ENCODE data around the gene PCNX4.
"Not testable (repeated sequence)": the region's sequence is repeated elsewhere in the genome, so short reads cannot be mapped to it uniquely, and the experiment has no call there.

PCNX4 gene

DNA sequence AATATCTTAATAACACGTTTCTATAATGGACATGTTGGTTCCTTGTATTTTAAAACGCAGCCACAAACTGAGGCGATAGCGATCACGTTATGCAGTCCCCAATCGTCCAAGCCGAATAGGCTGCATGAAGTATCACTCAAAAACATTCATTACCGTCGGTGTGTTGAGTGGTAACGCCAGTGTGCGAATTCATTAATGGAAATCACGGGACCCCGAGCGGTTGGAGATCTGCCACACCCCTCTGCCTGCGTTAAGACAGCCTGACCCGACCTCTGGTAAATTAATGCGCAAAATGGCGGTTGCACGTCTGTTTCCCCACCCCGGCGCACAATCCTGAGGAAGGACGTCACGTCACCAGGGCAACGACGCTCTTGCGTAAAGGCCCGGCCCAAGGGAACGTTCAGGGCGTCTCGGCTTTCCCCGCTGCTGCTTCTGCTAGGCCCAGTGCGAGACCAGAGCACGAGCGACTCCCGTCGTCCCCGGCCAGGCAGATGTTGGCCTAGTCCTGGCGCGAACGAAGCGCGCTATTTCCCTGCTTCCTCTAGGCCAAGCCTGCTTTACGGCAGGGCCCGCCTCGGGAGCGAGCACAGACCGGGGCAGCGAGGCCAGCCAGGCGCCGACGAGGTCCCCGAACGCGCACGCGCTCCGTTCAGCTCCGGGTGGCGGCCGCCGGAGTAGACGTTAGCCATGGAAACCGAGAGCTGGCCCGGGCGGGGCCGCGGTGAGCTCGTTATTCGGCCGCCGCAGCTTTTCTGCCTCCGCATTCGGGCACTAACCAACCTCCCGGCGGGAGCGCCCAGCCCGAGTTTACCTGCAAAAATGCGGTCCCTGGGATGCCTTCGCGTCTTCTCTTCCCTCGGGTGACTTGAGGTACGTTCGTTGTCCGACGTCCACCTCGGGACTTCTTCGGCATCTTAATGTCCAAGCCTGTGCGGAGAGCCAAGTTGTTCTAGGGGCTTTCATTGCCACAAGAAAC, at the start of gene PCNX4:
Gene PCNX4, plus strand, starts transcription at position 374 of the 976 bp plus-strand sequence. CDS start 15,716 bp downstream, outside the sequence.
- peak; percentile 91 for DNase-seq (ENCODE audit: low spot score)
- in situ Hi-C loops (cut with MboI; ENCODE audit: low sequenced_read_pairs, unreplicated experiment) = no loop called here
- TF ChIP-seq, protein P1, sequence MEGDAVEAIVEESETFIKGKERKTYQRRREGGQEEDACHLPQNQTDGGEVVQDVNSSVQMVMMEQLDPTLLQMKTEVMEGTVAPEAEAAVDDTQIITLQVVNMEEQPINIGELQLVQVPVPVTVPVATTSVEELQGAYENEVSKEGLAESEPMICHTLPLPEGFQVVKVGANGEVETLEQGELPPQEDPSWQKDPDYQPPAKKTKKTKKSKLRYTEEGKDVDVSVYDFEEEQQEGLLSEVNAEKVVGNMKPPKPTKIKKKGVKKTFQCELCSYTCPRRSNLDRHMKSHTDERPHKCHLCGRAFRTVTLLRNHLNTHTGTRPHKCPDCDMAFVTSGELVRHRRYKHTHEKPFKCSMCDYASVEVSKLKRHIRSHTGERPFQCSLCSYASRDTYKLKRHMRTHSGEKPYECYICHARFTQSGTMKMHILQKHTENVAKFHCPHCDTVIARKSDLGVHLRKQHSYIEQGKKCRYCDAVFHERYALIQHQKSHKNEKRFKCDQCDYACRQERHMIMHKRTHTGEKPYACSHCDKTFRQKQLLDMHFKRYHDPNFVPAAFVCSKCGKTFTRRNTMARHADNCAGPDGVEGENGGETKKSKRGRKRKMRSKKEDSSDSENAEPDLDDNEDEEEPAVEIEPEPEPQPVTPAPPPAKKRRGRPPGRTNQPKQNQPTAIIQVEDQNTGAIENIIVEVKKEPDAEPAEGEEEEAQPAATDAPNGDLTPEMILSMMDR (IDR thresholded peaks at IDR 0.05; ENCODE audit: borderline replicate concordance, control extremely low read depth, extremely low read depth, insufficient read depth, missing control alignments) = no peak

DNA sequence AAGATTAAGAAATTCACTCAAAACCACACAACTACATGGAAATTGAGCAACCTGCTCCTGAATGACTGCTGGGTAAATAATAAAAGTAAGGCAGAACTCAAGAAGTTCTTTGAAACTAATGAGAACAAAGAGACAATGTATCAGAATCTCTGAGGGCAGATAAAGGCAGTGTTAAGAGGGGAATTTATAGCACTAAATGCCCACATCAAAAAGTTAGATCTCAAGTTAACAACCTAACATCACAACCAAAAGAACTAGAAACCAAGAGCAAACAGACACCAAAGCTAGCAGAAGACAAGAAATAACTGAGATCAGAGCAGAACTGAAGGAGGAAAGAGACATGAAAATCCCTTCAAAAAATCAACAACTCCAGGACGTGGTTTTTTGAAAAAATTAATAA, 43.7 kb upstream of the PCNX4 start:
- DNase-seq (ENCODE audit: low spot score); in situ Hi-C loops (cut with MboI; ENCODE audit: low sequenced_read_pairs, unreplicated experiment): not testable (repeated sequence)

- in situ Hi-C loops (cut with MboI; ENCODE audit: low sequenced_read_pairs, unreplicated experiment) = loop anchor here (25.0 kb wide), 2 partner anchors 286 to 511 kb away; no protein-coding TSS in a partner anchor
- DNase-seq (ENCODE audit: low spot score) = no peak
- TF ChIP-seq, protein P1 (IDR thresholded peaks at IDR 0.05; ENCODE audit: borderline replicate concordance, control extremely low read depth, extremely low read depth, insufficient read depth, missing control alignments) = no peak
These were observed 40.0 kb upstream of the PCNX4 start for GRCh38 chr14:60051721-60052221.

DNA sequence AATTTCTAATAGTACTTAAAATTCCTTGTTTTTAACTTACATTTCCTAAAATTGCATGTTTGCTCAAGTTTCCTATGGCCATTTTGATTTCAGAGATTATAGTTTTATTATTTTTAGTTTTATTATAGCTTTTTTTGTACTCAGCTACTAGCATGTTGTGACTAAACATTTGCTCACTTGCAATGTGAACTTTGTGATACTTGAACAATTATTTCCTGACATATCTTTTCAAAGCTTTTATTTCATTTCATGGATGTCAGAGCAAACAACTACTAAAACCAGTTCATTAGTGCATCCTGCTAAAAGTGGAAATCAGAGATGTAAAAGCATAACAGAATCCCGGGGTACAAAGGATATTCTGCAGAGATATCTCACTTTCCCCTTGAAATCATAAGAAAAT, 33.6 kb upstream of the PCNX4 start:
- TF ChIP-seq, protein P1 (IDR thresholded peaks at IDR 0.05; ENCODE audit: borderline replicate concordance, control extremely low read depth, extremely low read depth, insufficient read depth, missing control alignments) = no peak
- no peak for DNase-seq (ENCODE audit: low spot score)
- in situ Hi-C loops (cut with MboI; ENCODE audit: low sequenced_read_pairs, unreplicated experiment) = loop anchor here (25.0 kb wide), 2 partner anchors 279 to 504 kb away; no protein-coding TSS in a partner anchor

GRCh38 chr14:60061371-60061770, 30.4 kb upstream of the PCNX4 start:
- TF ChIP-seq, protein P1 (IDR thresholded peaks at IDR 0.05; ENCODE audit: borderline replicate concordance, control extremely low read depth, extremely low read depth, insufficient read depth, missing control alignments) = no peak
- in situ Hi-C loops (cut with MboI; ENCODE audit: low sequenced_read_pairs, unreplicated experiment) = loop anchor here (10.0 to 25.0 kb wide), 3 partner anchors 123 to 501 kb away; no protein-coding TSS in a partner anchor
- no peak for DNase-seq (ENCODE audit: low spot score)

DNA sequence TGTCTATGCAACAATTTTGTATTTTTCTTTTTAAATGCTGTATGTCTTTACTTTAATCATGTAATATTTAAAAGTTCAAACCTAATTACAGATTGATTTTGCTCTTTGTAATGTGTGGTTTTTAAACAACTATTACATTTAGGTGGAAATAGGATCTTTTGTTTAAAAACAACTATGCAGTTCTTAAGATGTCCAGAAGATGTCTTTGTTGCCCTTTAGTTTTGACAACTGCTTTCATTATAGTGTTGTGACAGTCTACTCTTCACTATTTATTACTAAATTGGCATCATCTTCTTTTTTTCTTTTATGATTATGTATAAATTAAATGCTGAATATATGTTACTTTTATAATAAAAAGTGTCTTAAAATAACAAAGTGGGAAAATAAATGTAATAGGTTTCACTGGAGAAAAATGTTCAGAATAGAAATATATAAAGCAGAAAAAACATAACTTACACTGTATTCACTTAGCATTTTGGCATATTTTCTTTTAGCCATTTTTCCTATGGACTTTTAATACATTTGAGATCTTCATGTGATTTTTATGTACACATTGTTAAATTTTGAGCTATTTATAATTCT, 27.1 kb upstream of the PCNX4 start:
- TF ChIP-seq, protein P1 (IDR thresholded peaks at IDR 0.05; ENCODE audit: borderline replicate concordance, control extremely low read depth, extremely low read depth, insufficient read depth, missing control alignments) = peak; percentile 23
- DNase-seq (ENCODE audit: low spot score) = peak; percentile 53
- in situ Hi-C loops (cut with MboI; ENCODE audit: low sequenced_read_pairs, unreplicated experiment) = loop anchor here (10.0 to 25.0 kb wide), 3 partner anchors 120 to 498 kb away; no protein-coding TSS in a partner anchor
